HepG2 (cell line): ENCODE measurements around the gene ACSM6. TPM values are rescaled to one million over a fixed set of nuclear protein-coding genes. Genes with fewer than 3 reads are reported as not detected.

Experiments
- ATAC-seq: fragments of 200-7000 bp; cut with Tn5 transposase; 3 replicates; pipeline ENCODE4 v1.9.1; 2020; ENCODE audit warnings: mild to moderate bottlenecking, moderate library complexity
- BruUV-seq: library from RNA; stranded (reverse); fragments of 400-500 nt; replicated peaks from 2 replicates; lab custom pipeline; 2021; lab: Mats Ljungman, UMichigan
- CTCF ChIA-PET: fragments of 300-600 bp; formaldehyde crosslinking; extraction: SDS; loops from one replicate; lab custom pipeline; 2021; ENCODE audit warnings: low total read pairs, inconsistent platforms, low intra/inter-chr PET ratio; lab: Yijun Ruan, JAX
- POLR2A ChIA-PET: fragments of 350-600 bp; sonication (Branson Sonifier 250); formaldehyde crosslinking; loops from one replicate; lab custom pipeline; 2020; ENCODE audit warnings: antibody characterized with exemption, inconsistent platforms; lab: Yijun Ruan, JAX
- DNase-seq: peaks from one replicate; pipeline ENCODE4 v3.0.0-alpha.2; 2015; ENCODE audit warnings: low spot score
- FAIRE-seq: peaks from 3 replicates; lab custom pipeline; 2011; peaks lifted over from hg19 to GRCh38; lab: Jason Lieb, UNC
- H2AFZ ChIP-seq: one replicate; pipeline ENCODE4 v1.6.1; 2011; ENCODE audit warnings: low read length, inconsistent platforms
- H3K27ac ChIP-seq: fragments of 300-600 bp; 3 replicates; pipeline ENCODE4 v1.8.0; 2011; ENCODE audit warnings: mixed run types, mild to moderate bottlenecking, mixed read lengths, low read length, inconsistent platforms; ENCODE audit not compliant: insufficient read depth; ENCODE audit errors: extremely low read length
- H3K27me3 ChIP-seq, 2 experiments: fragments of 200-600 bp in 1 of 2; 2 replicates in 1 of 2; 3 replicates in 1 of 2; pipeline versions ENCODE4 v1.6.0 to v1.8.0; 2011; ENCODE audit warnings: low read length in 2 of 2, mild to moderate bottlenecking in 2 of 2, moderate library complexity in 2 of 2, inconsistent platforms in 1 of 2; ENCODE audit not compliant: insufficient read depth in 2 of 2, control insufficient read depth in 1 of 2
- H3K36me3 ChIP-seq, 2 experiments: fragments of 200-600 bp in 1 of 2; replicated peaks in 1 of 2; 2 replicates in 1 of 2; 3 replicates in 1 of 2; pipeline versions ENCODE4 v1.5.1 to v1.8.0; 2011; ENCODE audit warnings: low read length in 2 of 2, inconsistent platforms in 1 of 2; ENCODE audit not compliant: insufficient read depth in 2 of 2, control insufficient read depth in 1 of 2
- H3K4me1 ChIP-seq: 2 replicates; pipeline ENCODE4 v1.5.1; 2012; ENCODE audit warnings: low read length, inconsistent platforms; ENCODE audit not compliant: insufficient read depth
- H3K4me2 ChIP-seq: 2 replicates; pipeline ENCODE4 v1.6.0; 2011; ENCODE audit warnings: low read depth, low read length, inconsistent platforms
- H3K4me3 ChIP-seq, 3 experiments: fragments of 200-600 bp in 1 of 3; sonication (generic), shearing (Covaris generic) in 1 of 3; replicated peaks in 1 of 3; 2 replicates each; pipeline ENCODE4 v1.5.1; 2011 to 2016; ENCODE audit warnings: low read length in 3 of 3, inconsistent platforms in 2 of 3, low read depth in 2 of 3, mild to moderate bottlenecking in 2 of 3, control low read depth in 1 of 3, mixed read lengths in 1 of 3; ENCODE audit not compliant: insufficient read depth in 1 of 3
- H3K79me2 ChIP-seq: one replicate; pipeline ENCODE4 v1.6.1; 2011; ENCODE audit warnings: low read length, inconsistent platforms; ENCODE audit not compliant: insufficient read depth
- H3K9ac ChIP-seq: 2 replicates; pipeline ENCODE4 v1.6.0; 2011; ENCODE audit warnings: mild to moderate bottlenecking, low read depth, low read length, inconsistent platforms; ENCODE audit not compliant: insufficient read depth
- H3K9me3 ChIP-seq: 2 replicates; pipeline ENCODE4 v1.5.1; 2012; ENCODE audit warnings: mild to moderate bottlenecking, low read length
- H4K20me1 ChIP-seq: 2 replicates; pipeline ENCODE4 v1.6.0; 2011; ENCODE audit warnings: inconsistent platforms, mild to moderate bottlenecking, low read length, moderate library complexity; ENCODE audit not compliant: insufficient read depth
- BRCA1 ChIP-seq: sonication (generic); formaldehyde crosslinking; IDR thresholded peaks from 2 replicates; pipeline ENCODE4 v1.4.0; 2020; ENCODE audit warnings: missing genetic modification reagents
- CEBPG ChIP-seq: IDR thresholded peaks from 2 replicates; pipeline ENCODE4 v1.6.1; 2016
- EP300 ChIP-seq, 3 experiments: sonication (generic) in 1 of 3; formaldehyde crosslinking in 1 of 3; IDR thresholded peaks; 2 replicates each; pipeline versions ENCODE4 v1.5.1 to v1.6.1; 2011 to 2020; ENCODE audit warnings: low read depth in 2 of 3, low read length in 2 of 3, borderline replicate concordance in 1 of 3, improper control_type of control experiment in 1 of 3, mild to moderate bottlenecking in 1 of 3, missing genetic modification reagents in 1 of 3, moderate library complexity in 1 of 3
- KAT2B ChIP-seq: fragments of 150-350 bp; IDR thresholded peaks from 2 replicates; pipeline ENCODE4 v1.6.1; 2014; ENCODE audit warnings: low read depth, low read length, borderline replicate concordance
- KMT2A ChIP-seq: sonication (generic); formaldehyde crosslinking; IDR thresholded peaks from 2 replicates; pipeline ENCODE4 v1.4.0; 2020; ENCODE audit warnings: missing genetic modification reagents
- MLLT10 ChIP-seq: sonication (generic); formaldehyde crosslinking; IDR thresholded peaks from 2 replicates; pipeline ENCODE4 v1.4.0; 2020; ENCODE audit warnings: missing genetic modification reagents
- MLXIP ChIP-seq: sonication (generic); formaldehyde crosslinking; IDR thresholded peaks from 2 replicates; pipeline ENCODE4 v1.9.0; 2021; ENCODE audit warnings: missing genetic modification reagents, borderline replicate concordance
- RXRB ChIP-seq: IDR thresholded peaks from 2 replicates; pipeline ENCODE4 v1.6.1; 2016; ENCODE audit warnings: borderline replicate concordance, missing genetic modification reagents, missing compliant biosample characterization
- SOX13 ChIP-seq, 3 experiments: fragments of 450-650 bp in 1 of 3; sonication (generic) in 1 of 3; formaldehyde crosslinking in 1 of 3; IDR thresholded peaks in 2 of 3; conservative IDR thresholded peaks in 1 of 3; 2 replicates each; pipeline versions ENCODE4 v1.5.0 to v1.6.1; 2016 to 2020; ENCODE audit warnings: antibody characterized with exemption in 1 of 3, mild to moderate bottlenecking in 1 of 3, missing compliant biosample characterization in 1 of 3, missing genetic modification reagents in 1 of 3, moderate library complexity in 1 of 3
- TEAD3 ChIP-seq: optimal IDR thresholded peaks from 2 replicates; pipeline ENCODE3; 2016; ENCODE audit warnings: borderline replicate concordance
- ZEB1 ChIP-seq: IDR thresholded peaks from 2 replicates; pipeline ENCODE4 v1.6.1; 2012; ENCODE audit warnings: mild to moderate bottlenecking, low read depth, inconsistent platforms; ENCODE audit not compliant: insufficient replicate concordance
- ZNF121 ChIP-seq: sonication (generic); formaldehyde crosslinking; IDR thresholded peaks from 2 replicates; pipeline ENCODE4 v1.5.0; 2020; ENCODE audit warnings: mild to moderate bottlenecking, missing genetic modification reagents
- ZNF30 ChIP-seq: sonication (generic); formaldehyde crosslinking; IDR thresholded peaks from 2 replicates; pipeline ENCODE4 v1.5.0; 2020; ENCODE audit warnings: mild to moderate bottlenecking, missing genetic modification reagents
- ZNF598 ChIP-seq: sonication (generic); formaldehyde crosslinking; IDR thresholded peaks from 2 replicates; pipeline ENCODE4 v1.5.1; 2020; ENCODE audit warnings: mild to moderate bottlenecking, missing genetic modification reagents, borderline replicate concordance
- ZNF747 ChIP-seq: sonication (generic); formaldehyde crosslinking; IDR thresholded peaks from 2 replicates; pipeline ENCODE4 v1.8.1; 2023; ENCODE audit warnings: missing genetic modification reagents, mild to moderate bottlenecking, borderline replicate concordance
- ZNF790 ChIP-seq: sonication (generic); formaldehyde crosslinking; IDR thresholded peaks from 2 replicates; pipeline ENCODE4 v1.8.0; 2022; ENCODE audit warnings: missing genetic modification reagents, mild to moderate bottlenecking, borderline replicate concordance
- WGBS: methylation state at CpG from one replicate; pipeline ENCODE4 v1.1.6; 2017; ENCODE audit warnings: low lambda C conversion rate; 5-methylcytosine and 5-hydroxymethylcytosine counted together
- in situ Hi-C: cut with HindIII; loops from 2 replicates; pipeline ENCODE4 v1.10.0; 2017; ENCODE audit warnings: low pct_unique_long_range_greater_than_20kb; ENCODE audit not compliant: extremely low pct_ligation_motif_present
- intact Hi-C: fragments of 100-400 bp; cut with micrococcal nuclease; formaldehyde crosslinking; loops from one replicate; pipeline ENCODE4 v1.10.0; 2022; ENCODE audit not compliant: unreplicated experiment
- polyA plus RNA-seq, 8 experiments: library from polyadenylated mRNA; depleted of rRNA in 3 of 8; stranded (reverse) in 7 of 8; unstranded in 1 of 8; fragments of >200 nt; fragmentation: Illumina TruSeq in 4 of 8; extraction: Trizol in 4 of 8; gene quantifications; 2 replicates each; pipeline versions ENCODE4 v1.2.1 to v1.2.3, GENCODE V29; 2011 to 2016; ENCODE audit warnings: low read depth in 4 of 8, missing spikeins in 1 of 8, mixed read lengths in 1 of 8; ENCODE audit not compliant: insufficient read depth in 1 of 8
- total RNA-seq, 5 experiments: library from RNA; depleted of rRNA; stranded (reverse); fragments of >200 nt; fragmentation: Illumina TruSeq; extraction: Trizol; gene quantifications; 2 replicates each; pipeline ENCODE4 v1.2.3, GENCODE V29; 2016; ENCODE audit warnings: low read depth in 1 of 5

ACSM6 gene
- total and polyA plus RNA-seq, 2 of the 13 experiments (the other 11 are each of a cell fraction or from before 2014, with no cell fraction given) = not detected

GRCh38 chr10:95265572-95265971 is 71.5 kb downstream of the ACSM6 start:
- WGBS = 93% methylated on average over 8 of the region's 8 CpGs
- in situ Hi-C loops (no loop called here), intact Hi-C loops (no loop called here)
- ATAC-seq = no peak
- Histone ChIP-seq H2AFZ (no peak overlapping the region), H3K9me3 (no peaks in the 10 kb centered on the region), H3K79me2 (peaks cover 4% of the 10 kb centered on the region), H3K4me1 (peaks cover 61% of the 10 kb centered on the region), H3K4me3 (no peak overlapping the region), H4K20me1 (no peaks in the 10 kb centered on the region; the same call in 1 of the 2 replicates), H3K27ac (peak overlapping the region; percentile 80), H3K9ac (no peak overlapping the region), H3K36me3 (peaks cover 21 to 71% of the 10 kb centered on the region in 2 experiments), H3K4me2 (no peak overlapping the region), H3K27me3 (no peaks in the 10 kb centered on the region)
- CTCF ChIA-PET = no interaction called here
- POLR2A ChIA-PET = no interaction called here
- no TSS peak for BruUV-seq
- no peak for DNase-seq
- FAIRE-seq = no peak
- TF ChIP-seq KAT2B (no peak), ZNF121 (CRISPR knock-in tag) (peak; percentile 12; the same call in 1 of the 2 replicates)

GRCh38 chr10:95266674-95267095 is 72.6 kb downstream of the ACSM6 start:
- no peak overlapping the region for H3K4me3 ChIP-seq
- FAIRE-seq = peak; percentile 54
- peak; percentile 76 for DNase-seq
- peak overlapping the region; percentile 60 for H3K9ac ChIP-seq
- H3K9me3 ChIP-seq = no peaks in the 10 kb centered on the region
- peaks cover 9% of the 10 kb centered on the region for H3K79me2 ChIP-seq
- no peaks in the 10 kb centered on the region; the same call in 1 of the 2 replicates for H4K20me1 ChIP-seq
- peak; percentile 55 for ATAC-seq
- H3K27ac ChIP-seq = peak overlapping the region; percentile 80
- ChIA-PET CTCF (no interaction called here), POLR2A (no interaction called here)
- intact Hi-C loops = no loop called here
- no peak overlapping the region for H2AFZ ChIP-seq
- peaks cover 54% of the 10 kb centered on the region for H3K4me1 ChIP-seq
- 94% methylated on average over 1 of the region's 1 CpG for WGBS
- no peak overlapping the region for H3K4me2 ChIP-seq
- peaks cover 19 to 70% of the 10 kb centered on the region in 2 experiments for H3K36me3 ChIP-seq
- no peaks in the 10 kb centered on the region for H3K27me3 ChIP-seq
- no TSS peak for BruUV-seq
- in situ Hi-C loops = no loop called here
- TF ChIP-seq ZNF598 (CRISPR knock-in tag) (no peak), EP300 (IDR thresholded peaks at IDR 0.05; ENCODE audit: low read depth in 2 of 2, low read length in 2 of 2) (peak in 1 of 2 experiments; percentile 22; a peak in 1 of 4 replicates), EP300 (CRISPR knock-in tag; IDR thresholded peaks at IDR 0.05; ENCODE audit: borderline replicate concordance) (no peak), BRCA1 (CRISPR knock-in tag) (no peak), SOX13 (IDR thresholded peaks at IDR 0.05) (no peak), SOX13 (CRISPR knock-in tag; conservative IDR thresholded peaks at IDR 0.05 in 1 of 2, IDR thresholded peaks at IDR 0.05 in 1 of 2) (0 out of 4 replicates have a peak, but pooled peaks of 1 of the 2 experiments have one; percentile 5), KMT2A (no peak), ZNF30 (CRISPR knock-in tag) (no peak), TEAD3 (CRISPR knock-in tag) (peak; percentile 26), CEBPG (CRISPR knock-in tag) (peak; percentile 52; the same call in 1 of the 2 replicates), RXRB (CRISPR knock-in tag) (0 out of 2 replicates have a peak, but pooled peaks have one; percentile 35), ZEB1 (no peak), ZNF790 (CRISPR knock-in tag) (no peak), MLLT10 (CRISPR knock-in tag) (no peak), MLXIP (CRISPR knock-in tag) (no peak), ZNF747 (CRISPR knock-in tag) (no peak)
